GM12878 (cell line): Measurements from ENCODE around the gene DCDC1. TPM values are rescaled to one million over a fixed set of nuclear protein-coding genes. Genes with fewer than 3 reads are reported as not detected.

Experiments used
- ATAC-seq: fragments of 200-7000 bp; cut with Tn5 transposase; 3 replicates; pipeline ENCODE4 v1.9.1; 2020; ENCODE audit warnings: mild to moderate bottlenecking, moderate library complexity
- BruUV-seq: library from RNA; stranded (reverse); fragments of 400-500 nt; replicated peaks from 2 replicates; lab custom pipeline; 2021; lab: Mats Ljungman, UMichigan
- CTCF ChIA-PET: fragments of 300-600 bp; sonication (Branson Sonifier 250); formaldehyde crosslinking; extraction: SDS; loops from one replicate; lab custom pipeline; 2021; ENCODE audit warnings: inconsistent platforms; lab: Yijun Ruan, JAX
- POLR2A ChIA-PET: fragments of 350-600 bp; formaldehyde crosslinking; extraction: SDS; loops from one replicate; lab custom pipeline; 2021; ENCODE audit warnings: inconsistent platforms; lab: Charles Lee
- RAD21 ChIA-PET: fragments of 300-600 bp; sonication (Branson Sonifier 250); formaldehyde crosslinking; loops from one replicate; lab custom pipeline; 2023; ENCODE audit warnings: antibody characterized with exemption; ENCODE audit not compliant: unreplicated experiment; lab: Charles Lee
- SMC1A ChIA-PET: fragments of 300-600 bp; sonication (Branson Sonifier 250); formaldehyde crosslinking; loops from one replicate; lab custom pipeline; 2023; ENCODE audit not compliant: unreplicated experiment, uncharacterized antibody; lab: Charles Lee
- DNase-seq: peaks from one replicate; pipeline ENCODE4 v3.0.0-alpha.2; 2011; ENCODE audit warnings: low read depth, low spot score
- FAIRE-seq: peaks from 3 replicates; lab custom pipeline; 2011; peaks lifted over from hg19 to GRCh38; lab: Jason Lieb, UNC
- H2AFZ ChIP-seq: 2 replicates; pipeline ENCODE4 v1.6.0; 2011; ENCODE audit warnings: low read depth, low read length, control low read depth; ENCODE audit not compliant: control insufficient read depth
- H3K27ac ChIP-seq: 2 replicates; pipeline ENCODE4 v1.5.1; 2011; ENCODE audit warnings: control low read depth; ENCODE audit not compliant: control insufficient read depth, insufficient read depth
- H3K27me3 ChIP-seq, 2 experiments: replicated peaks in 1 of 2; 2 replicates each; pipeline versions ENCODE4 v1.6.0 to v1.6.1; 2011; ENCODE audit warnings: low read length in 1 of 2; ENCODE audit not compliant: control insufficient read depth in 2 of 2, insufficient read depth in 2 of 2
- H3K36me3 ChIP-seq, 2 experiments: 2 replicates each; pipeline ENCODE4 v1.5.1; 2011; ENCODE audit warnings: low read length in 1 of 2; ENCODE audit not compliant: control insufficient read depth in 2 of 2, insufficient read depth in 2 of 2
- H3K4me1 ChIP-seq: 2 replicates; pipeline ENCODE4 v1.6.1; 2011; ENCODE audit warnings: mild to moderate bottlenecking, low read length, moderate library complexity, mixed read lengths; ENCODE audit not compliant: control insufficient read depth, insufficient read depth
- H3K4me2 ChIP-seq: 2 replicates; pipeline ENCODE4 v1.6.0; 2011; ENCODE audit warnings: control low read depth; ENCODE audit not compliant: control insufficient read depth, insufficient read depth
- H3K4me3 ChIP-seq: fragments of 200-600 bp; sonication (generic); 2 replicates; pipeline ENCODE4 v1.5.1; 2016
- H3K79me2 ChIP-seq: 2 replicates; pipeline ENCODE4 v1.6.0; 2011; ENCODE audit warnings: low read length; ENCODE audit not compliant: control insufficient read depth, insufficient read depth
- H3K9ac ChIP-seq: 2 replicates; pipeline ENCODE4 v1.8.0; 2011; ENCODE audit warnings: low read length, control low read depth, mixed read lengths; ENCODE audit not compliant: control insufficient read depth, insufficient read depth
- H3K9me3 ChIP-seq: replicated peaks from 3 replicates; pipeline ENCODE4 v1.5.1; 2011; ENCODE audit warnings: mild to moderate bottlenecking, low read length; ENCODE audit not compliant: control insufficient read depth, insufficient read depth
- H4K20me1 ChIP-seq: 2 replicates; pipeline ENCODE4 v1.6.0; 2011; ENCODE audit not compliant: control insufficient read depth, insufficient read depth
- BCL11A ChIP-seq: IDR thresholded peaks from 2 replicates; pipeline ENCODE4 v1.6.1; 2011; ENCODE audit warnings: low read depth, low read length
- ESRRA ChIP-seq: IDR thresholded peaks from 2 replicates; pipeline ENCODE4 v1.6.1; 2012; ENCODE audit warnings: mild to moderate bottlenecking, low read length, improper control_type of control experiment
- FOXM1 ChIP-seq: IDR thresholded peaks from 2 replicates; pipeline ENCODE4 v1.6.1; 2012; ENCODE audit warnings: low read depth, mild to moderate bottlenecking, inconsistent platforms, low read length, moderate library complexity
- GATAD2B ChIP-seq: fragments of 450-650 bp; conservative IDR thresholded peaks from 2 replicates; pipeline ENCODE4 v1.6.1; 2017; ENCODE audit warnings: low read depth, mild to moderate bottlenecking, moderate library complexity
- PAX5 ChIP-seq: IDR thresholded peaks from 2 replicates; pipeline ENCODE4 v1.6.1; 2011; ENCODE audit warnings: low read depth, low read length, borderline replicate concordance
- PKNOX1 ChIP-seq: fragments of 450-650 bp; IDR thresholded peaks from 2 replicates; pipeline ENCODE4 v1.6.1; 2016; ENCODE audit warnings: mild to moderate bottlenecking
- SIN3A ChIP-seq: IDR thresholded peaks from 2 replicates; pipeline ENCODE4 v1.6.1; 2012; ENCODE audit warnings: low read depth, low read length, improper control_type of control experiment
- SIX5 ChIP-seq: IDR thresholded peaks from 2 replicates; pipeline ENCODE4 v1.6.1; 2011; ENCODE audit warnings: mild to moderate bottlenecking, low read depth, low read length, moderate library complexity; ENCODE audit not compliant: severe bottlenecking
- USF1 ChIP-seq: IDR thresholded peaks from 2 replicates; pipeline ENCODE4 v1.6.1; 2011; ENCODE audit warnings: borderline replicate concordance, low read depth, mild to moderate bottlenecking, moderate library complexity, mixed read lengths, low read length; ENCODE audit not compliant: insufficient read depth; ENCODE audit errors: extremely low read length
- in situ Hi-C: fragments of 300-500 bp; cut with MboI; formaldehyde crosslinking; loops from 9 replicates; pipeline ENCODE4 v1.14.3; 2018; ENCODE audit warnings: mixed read lengths
- intact Hi-C: fragments of 100-400 bp; cut with micrococcal nuclease; formaldehyde crosslinking; loops from one replicate; pipeline ENCODE4 v1.14.2; 2022; ENCODE audit not compliant: unreplicated experiment
- polyA plus RNA-seq, 11 experiments: library from polyadenylated mRNA; depleted of rRNA in 4 of 11; unstranded in 6 of 11; stranded (reverse) in 5 of 11; fragments of >200 nt; fragmentation: Nextera tagmentation in 4 of 11; fragmentation: Illumina TruSeq in 1 of 11; extraction: Ambion mirVana in 4 of 11; extraction: Trizol in 1 of 11; gene quantifications; 1 replicate in 1 of 11; 2 replicates in 10 of 11; pipeline versions ENCODE4 v1.2.1 to v1.2.3, GENCODE V29; 2011 to 2016; ENCODE audit warnings: inconsistent platforms in 2 of 11, missing spikeins in 2 of 11, low read depth in 1 of 11
- total RNA-seq, 4 experiments: library from RNA; depleted of rRNA in 3 of 4; stranded (reverse); fragments of >200 nt in 3 of 4; fragmentation: Illumina TruSeq in 1 of 4; extraction: Trizol in 1 of 4; gene quantifications; 2 replicates each; pipeline versions ENCODE4 v1.2.1 to v1.2.3, GENCODE V29; 2013 to 2021
- TF ChIP-seq, protein P1 (sequence below): IDR thresholded peaks from 2 replicates; pipeline ENCODE4 v1.6.1; 2012; ENCODE audit warnings: low read depth, low read length, improper control_type of control experiment

The DCDC1 gene
- total and polyA plus RNA-seq, 10 of the 15 experiments (the other 5 are each of a cell fraction or from before 2014, with no cell fraction given) = not detected

DNA sequence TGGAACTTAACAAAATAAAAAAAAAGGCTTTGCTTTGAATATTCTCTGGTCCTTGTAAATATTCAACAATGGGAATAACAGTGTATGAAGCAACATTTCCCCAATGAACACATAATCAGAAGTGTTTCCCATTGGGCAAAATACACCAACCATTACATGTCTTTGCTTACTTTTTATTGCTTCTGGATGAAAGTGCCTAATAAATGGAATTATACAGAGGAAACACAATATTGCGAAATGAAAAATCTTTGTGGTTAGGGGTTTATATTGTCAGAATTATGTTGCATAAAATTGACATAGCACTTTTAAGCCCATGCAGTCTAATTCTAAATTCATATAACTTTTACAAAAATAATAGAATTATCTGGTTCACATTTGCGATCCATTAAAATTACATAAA, 386.4 kb downstream of the DCDC1 start (continued):
- TF ChIP-seq USF1 (no peak), SIX5 (no peak), SIN3A (no peak), ESRRA (no peak), FOXM1 (no peak), PAX5 (no peak), GATAD2B (no peak)
- TF ChIP-seq, protein P1, sequence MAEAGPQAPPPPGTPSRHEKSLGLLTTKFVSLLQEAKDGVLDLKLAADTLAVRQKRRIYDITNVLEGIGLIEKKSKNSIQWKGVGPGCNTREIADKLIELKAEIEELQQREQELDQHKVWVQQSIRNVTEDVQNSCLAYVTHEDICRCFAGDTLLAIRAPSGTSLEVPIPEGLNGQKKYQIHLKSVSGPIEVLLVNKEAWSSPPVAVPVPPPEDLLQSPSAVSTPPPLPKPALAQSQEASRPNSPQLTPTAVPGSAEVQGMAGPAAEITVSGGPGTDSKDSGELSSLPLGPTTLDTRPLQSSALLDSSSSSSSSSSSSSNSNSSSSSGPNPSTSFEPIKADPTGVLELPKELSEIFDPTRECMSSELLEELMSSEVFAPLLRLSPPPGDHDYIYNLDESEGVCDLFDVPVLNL = no peak
- TF ChIP-seq, all 136 proteins: peak for 0

- TF ChIP-seq PKNOX1 (peak; percentile 31; the same call in 1 of the 2 replicates), BCL11A (no peak)
- ATAC-seq (no peak), DNase-seq (no peak), FAIRE-seq (no peak)
- Histone ChIP-seq H3K79me2 (no peaks in the 10 kb centered on the region), H3K9me3 (no peaks in the 10 kb centered on the region), H4K20me1 (no peaks in the 10 kb centered on the region), H3K27me3 (no peaks in the 10 kb centered on the region), H3K27ac (no peak overlapping the region), H3K9ac (no peak overlapping the region), H2AFZ (no peak overlapping the region), H3K4me1 (no peaks in the 10 kb centered on the region), H3K4me2 (no peak overlapping the region), H3K4me3 (no peak overlapping the region), H3K36me3 (no peaks in the 10 kb centered on the region)
- RAD21 ChIA-PET = no interaction called here
- CTCF ChIA-PET = no interaction called here
- POLR2A ChIA-PET = no interaction called here
- in situ Hi-C loops (no loop called here), intact Hi-C loops (no loop called here)
- no TSS peak for BruUV-seq
- SMC1A ChIA-PET = no interaction called here
Observed at GRCh38 chr11:30967579-30967978, 402.0 kb downstream of the DCDC1 start.
